Measurements from ENCODE around the gene MATN4. TPM values are rescaled to one million over a fixed set of nuclear protein-coding genes. Genes with fewer than 3 reads are reported as not detected.

The MATN4 gene
- total and polyA plus RNA-seq, 2 of the 4 experiments (the other 2 are of a cell fraction): 0.12 TPM; not detected in 1

GRCh38 chr20:45282700-45283550, 25.2 kb downstream of the MATN4 start (continued):
- no peak for TF ChIP-seq NFE2L2 (IDR thresholded peaks at IDR 0.05; ENCODE audit: low read depth, low read length)

DNA sequence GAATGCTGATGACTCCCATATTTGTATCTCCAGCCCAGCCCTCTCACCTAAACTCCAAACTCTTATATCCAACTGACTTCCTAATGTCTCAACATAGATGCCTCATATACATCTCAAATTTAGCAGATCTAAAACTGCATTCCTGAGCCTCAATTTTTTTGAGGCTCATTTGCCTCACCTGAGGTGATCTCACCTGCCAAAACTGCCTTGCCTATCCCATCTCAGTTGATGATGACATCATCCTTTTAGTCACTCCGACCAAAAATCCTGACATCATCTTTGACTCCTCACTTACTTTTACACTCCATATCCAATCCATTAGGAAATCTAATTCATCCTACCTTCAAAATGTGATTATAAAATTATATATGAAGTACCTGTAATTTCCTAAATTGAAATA, 28.1 kb downstream of the MATN4 start:
- Histone ChIP-seq H3K23ac (ENCODE audit: low read depth, low read length) (no peak overlapping the region), H2AK9ac (replicated peaks; ENCODE audit: low read depth, low read length, poor library complexity) (no peak overlapping the region), H3K14ac (replicated peaks; ENCODE audit: low read depth, low read length) (no peak overlapping the region), H3K4ac (ENCODE audit: low read depth, low read length) (no peak overlapping the region), H3K4me2 (ENCODE audit: low read depth, low read length) (no peak overlapping the region), H2BK5ac (ENCODE audit: low read depth, low read length, poor library complexity, severe bottlenecking) (no peak overlapping the region), H3K18ac (ENCODE audit: low read depth, low read length) (no peak overlapping the region), H2BK15ac (ENCODE audit: low read depth, low read length) (no peak overlapping the region), H2AFZ (replicated peaks; ENCODE audit: low read length, poor library complexity) (no peak overlapping the region), H3K79me1 (ENCODE audit: low read depth in 1 of 2, low read length in 2 of 2) (no peaks in the 10 kb centered on the region), H3K4me3 (ENCODE audit: insufficient read depth, low read depth, low read length) (no peak overlapping the region), H3K36me3 (ENCODE audit: control insufficient read depth, insufficient read depth, low read length) (no peaks in the 10 kb centered on the region), H3K9me3 (ENCODE audit: control insufficient read depth, insufficient read depth, low read length) (no peaks in the 10 kb centered on the region), H4K91ac (ENCODE audit: insufficient read depth, low read depth, low read length) (no peak overlapping the region), H3K27ac (ENCODE audit: insufficient read depth, low read length) (no peak overlapping the region), H4K5ac (ENCODE audit: low read depth, low read length) (no peak overlapping the region), H3K9ac (ENCODE audit: low read depth, low read length) (no peak overlapping the region), H2BK20ac (ENCODE audit: low read depth, low read length) (no peak overlapping the region), H4K8ac (ENCODE audit: low read depth in 2 of 2, low read length in 2 of 2) (no peak overlapping the region), H3K9me1 (ENCODE audit: insufficient read depth, low read length) (no peaks in the 10 kb centered on the region), H3K27me3 (ENCODE audit: control insufficient read depth, insufficient read depth, low read length) (peaks cover 22% of the 10 kb centered on the region), H3K4me1 (ENCODE audit: control insufficient read depth, insufficient read depth, low read length) (no peaks in the 10 kb centered on the region), H4K20me1 (ENCODE audit: insufficient read depth, low read length) (no peaks in the 10 kb centered on the region), H2AK5ac (ENCODE audit: low read depth, low read length) (no peak overlapping the region), H3K56ac (ENCODE audit: extremely low read depth, insufficient read depth, low read length) (no peak overlapping the region), H2BK120ac (ENCODE audit: low read depth, low read length) (no peak overlapping the region)
- in situ Hi-C loops (cut with MboI; ENCODE audit: low sequenced_read_pairs): loop anchor here (10.0 to 25.0 kb wide), 2 partner anchors 168 to 265 kb away; partner anchors contain the start of genes KCNS1, WFDC12 and WFDC5
- ChIA-PET POLR2A (ENCODE audit: unreplicated experiment) (no interaction called here), CTCF (interaction anchor here (0.6 kb wide), 1 partner anchor 14 kb away, joined by 4 read pairs; no protein-coding TSS in a partner anchor)
- intact Hi-C loops (cut with micrococcal nuclease): loop anchor here (10.0 kb wide), 1 partner anchor 155 kb away; the partner anchor contains the start of gene WFDC12
- no TSS peak for BruUV-seq (replicated peaks)
- dilution Hi-C loops (cut with HindIII; ENCODE audit: low sequenced_read_pairs, unreplicated experiment): no loop called here
- ATAC-seq (ENCODE audit: low read depth): no peak
- no peak for DNase-seq
- no peak for TF ChIP-seq RAD21 (IDR thresholded peaks at IDR 0.05; ENCODE audit: low read length)
- TF ChIP-seq USF2 (IDR thresholded peaks at IDR 0.05; ENCODE audit: low read depth, low read length): no peak
- TF ChIP-seq POLR2A (IDR thresholded peaks at IDR 0.05; ENCODE audit: low read depth, low read length): no peak
- TF ChIP-seq CHD1 (IDR thresholded peaks at IDR 0.05; ENCODE audit: low read depth, low read length): no peak
- no peak for TF ChIP-seq MXI1 (IDR thresholded peaks at IDR 0.05; ENCODE audit: borderline replicate concordance, low read depth, low read length)
- no peak for TF ChIP-seq BHLHE40 (IDR thresholded peaks at IDR 0.05; ENCODE audit: low read depth, low read length)
- no peak for TF ChIP-seq MAFK (IDR thresholded peaks at IDR 0.05; ENCODE audit: low read depth, low read length)
- TF ChIP-seq NFE2L2 (IDR thresholded peaks at IDR 0.05; ENCODE audit: low read depth, low read length): no peak
- no peak for TF ChIP-seq ELK1 (IDR thresholded peaks at IDR 0.05; ENCODE audit: borderline replicate concordance, low read depth, low read length)
- no peak for TF ChIP-seq RFX5 (IDR thresholded peaks at IDR 0.05; ENCODE audit: low read depth, low read length)
- no peak for TF ChIP-seq MAZ (IDR thresholded peaks at IDR 0.05; ENCODE audit: borderline replicate concordance, low read depth, low read length)
- no CpG with 5 or more reads among the region's 1 CpG for WGBS, 2 experiments (ENCODE audit: extremely low coverage in 2 of 2, insufficient read length in 1 of 2)

Data from IMR-90 (cell line).